Measurements from ENCODE around the gene SLIT3. TPM values are rescaled to one million over a fixed set of nuclear protein-coding genes. Genes with fewer than 3 reads are reported as not detected.

Gene SLIT3
- total RNA-seq, 6 experiments from 2014 or later: 0.31 to 1.2 (median 0.65) TPM

GRCh38 chr5:168796000-168796399 is 504.9 kb downstream of the SLIT3 start:
- Histone ChIP-seq H3K4me1 (no peaks in the 10 kb centered on the region), H3K9me3 (no peaks in the 10 kb centered on the region), H3K27me3 (no peaks in the 10 kb centered on the region), H3K27ac (no peak overlapping the region), H3K36me3 (no peaks in the 10 kb centered on the region), H3K4me3 (no peak overlapping the region)
- TF ChIP-seq CTCF (IDR thresholded peaks at IDR 0.05) (no peak), POLR2A (IDR thresholded peaks at IDR 0.05) (no peak)
- no peak for ATAC-seq
- no peak for DNase-seq
- intact Hi-C loops (cut with DNase I): no loop called here
- WGBS (ENCODE audit: insufficient coverage, low coverage, low lambda C conversion rate, missing lambda C conversion rate): 23% methylated on average over 3 of the region's 4 CpGs

- no peak overlapping the region for H3K4me3 ChIP-seq
- intact Hi-C loops (cut with DNase I): no loop called here
- no peaks in the 10 kb centered on the region for H3K27me3 ChIP-seq
- TF ChIP-seq CTCF (IDR thresholded peaks at IDR 0.05) (no peak), POLR2A (IDR thresholded peaks at IDR 0.05) (no peak)
- H3K36me3 ChIP-seq: no peaks in the 10 kb centered on the region
- DNase-seq (peak in 1 of 3 donors; percentile 33), ATAC-seq (peak in 2 of 4 donors; percentile 37 to 72)
- no peaks in the 10 kb centered on the region for H3K9me3 ChIP-seq
- H3K27ac ChIP-seq: no peak overlapping the region
- H3K4me1 ChIP-seq: no peaks in the 10 kb centered on the region
- WGBS (ENCODE audit: insufficient coverage, low coverage, low lambda C conversion rate, missing lambda C conversion rate): 45% methylated on average over 9 of the region's 15 CpGs
Measured at GRCh38 chr5:168793841-168794837, 506.8 kb downstream of the SLIT3 start.

- H3K4me1 ChIP-seq: no peaks in the 10 kb centered on the region
- ATAC-seq (no peak), DNase-seq (no peak)
- 52% methylated on average over 2 of the region's 2 CpGs for WGBS (ENCODE audit: insufficient coverage, low coverage, low lambda C conversion rate, missing lambda C conversion rate)
- intact Hi-C loops (cut with DNase I): no loop called here
- no peak overlapping the region for H3K27ac ChIP-seq
- no peaks in the 10 kb centered on the region for H3K36me3 ChIP-seq
- H3K9me3 ChIP-seq: no peaks in the 10 kb centered on the region
- H3K27me3 ChIP-seq: no peaks in the 10 kb centered on the region
- H3K4me3 ChIP-seq: no peak overlapping the region
- TF ChIP-seq CTCF (IDR thresholded peaks at IDR 0.05): no peak
- TF ChIP-seq POLR2A (IDR thresholded peaks at IDR 0.05): no peak
Measured at GRCh38 chr5:168792678-168793077, 508.3 kb downstream of the SLIT3 start.

DNA sequence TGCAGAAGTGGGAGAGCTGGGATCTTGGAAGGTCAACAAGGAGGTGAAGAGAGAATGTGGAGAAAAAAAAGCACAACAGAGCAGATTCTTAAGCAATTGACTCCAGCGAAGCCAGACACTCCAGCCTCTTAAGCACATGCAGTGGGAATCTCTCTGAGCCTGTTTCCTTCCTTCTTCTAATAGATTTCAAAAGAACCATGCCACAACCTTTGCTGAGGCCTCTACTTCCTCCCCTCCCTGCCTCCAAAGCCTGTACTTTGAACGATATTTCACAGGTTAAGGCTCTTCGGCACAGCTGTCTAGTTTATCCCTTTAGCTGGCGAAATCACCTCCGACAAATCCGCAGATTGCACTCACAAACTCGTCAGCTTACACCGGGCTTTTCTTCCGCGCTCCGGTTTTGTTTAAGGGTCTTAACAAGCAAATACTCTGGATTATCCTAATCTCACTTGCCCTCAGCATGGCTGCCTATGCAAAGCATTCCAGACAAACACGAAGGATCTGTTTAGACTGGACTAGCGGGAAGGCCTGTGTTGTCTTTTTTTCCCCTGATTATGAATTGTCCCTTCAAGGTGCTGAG is 510.2 kb downstream of the SLIT3 start:
- no peak for ATAC-seq
- Histone ChIP-seq H3K27me3 (no peaks in the 10 kb centered on the region), H3K4me3 (no peak overlapping the region), H3K27ac (no peak overlapping the region), H3K9me3 (no peaks in the 10 kb centered on the region), H3K36me3 (no peaks in the 10 kb centered on the region), H3K4me1 (no peaks in the 10 kb centered on the region)
- no peak for DNase-seq
- 55% methylated on average over 13 of the region's 13 CpGs for WGBS (ENCODE audit: insufficient coverage, low coverage, low lambda C conversion rate, missing lambda C conversion rate)
- intact Hi-C loops (cut with DNase I): no loop called here
- TF ChIP-seq CTCF (IDR thresholded peaks at IDR 0.05): no peak
- TF ChIP-seq POLR2A (IDR thresholded peaks at IDR 0.05): no peak

Measured in right lobe of liver (tissue), 6 donors.